Mesothelial cell of epicardium (in vitro differentiated cells): ENCODE results near the gene BTBD3. TPM values are rescaled to one million over a fixed set of nuclear protein-coding genes. Genes with fewer than 3 reads are reported as not detected.

Experiments used
- DNase-seq, 2 experiments: peaks; one replicate each; pipeline ENCODE4 v3.0.0; 2021; ENCODE audit warnings: low spot score in 2 of 2; ENCODE audit not compliant: unreplicated experiment in 2 of 2
- H3K27ac Mint-ChIP-seq: 2 replicates; pipeline ENCODE4 v1.8.0; 2021; ENCODE audit warnings: mixed read lengths
- H3K27me3 Mint-ChIP-seq: 2 replicates; pipeline ENCODE4 v1.8.0; 2021; ENCODE audit warnings: low read depth, mixed read lengths
- H3K36me3 Mint-ChIP-seq: 2 replicates; pipeline ENCODE4 v1.8.0; 2021; ENCODE audit warnings: mixed read lengths
- H3K4me1 Mint-ChIP-seq: 2 replicates; pipeline ENCODE4 v1.8.0; 2021; ENCODE audit warnings: mixed read lengths
- H3K4me3 Mint-ChIP-seq: 2 replicates; pipeline ENCODE4 v1.8.0; 2021; ENCODE audit warnings: mild to moderate bottlenecking, moderate library complexity, mixed read lengths
- H3K9me3 Mint-ChIP-seq: 2 replicates; pipeline ENCODE4 v1.8.0; 2021; ENCODE audit warnings: mixed read lengths
- CTCF ChIP-seq: fragments of 200-600 bp; sonication (generic); IDR thresholded peaks from one replicate; pipeline ENCODE4 v1.5.0; 2021; ENCODE audit warnings: antibody characterized with exemption; ENCODE audit not compliant: unreplicated experiment
- total RNA-seq: library from RNA; stranded (reverse); gene quantifications from 3 replicates; pipeline ENCODE4 v1.2.1, GENCODE V29; 2021

The BTBD3 gene
- total RNA-seq, 1 donor from 2014 or later = 58.8 TPM

GRCh38 chr20:11906626-11907480 is 10.8 kb upstream of the BTBD3 start:
- Mint-ChIP-seq H3K4me3 (no peak overlapping the region), H3K36me3 (no peaks in the 10 kb centered on the region), H3K4me1 (peaks cover 42% of the 10 kb centered on the region), H3K9me3 (no peaks in the 10 kb centered on the region), H3K27me3 (no peaks in the 10 kb centered on the region), H3K27ac (peak overlapping the region; percentile 57)
- no peak for DNase-seq
- TF ChIP-seq CTCF = no peak

GRCh38 chr20:11907621-11908020 is 10.1 kb upstream of the BTBD3 start:
- DNase-seq = no peak
- Mint-ChIP-seq H3K4me3 (no peak overlapping the region), H3K36me3 (no peaks in the 10 kb centered on the region), H3K27ac (peak overlapping the region; percentile 57), H3K9me3 (no peaks in the 10 kb centered on the region), H3K4me1 (peaks cover 45% of the 10 kb centered on the region), H3K27me3 (no peaks in the 10 kb centered on the region)
- TF ChIP-seq CTCF = no peak

- no peaks in the 10 kb centered on the region for H3K27me3 Mint-ChIP-seq
- H3K27ac Mint-ChIP-seq = peak overlapping the region; percentile 50
- no peaks in the 10 kb centered on the region for H3K9me3 Mint-ChIP-seq
- TF ChIP-seq CTCF = peak; percentile 23
- H3K4me3 Mint-ChIP-seq = no peak overlapping the region
- DNase-seq = no peak
- no peaks in the 10 kb centered on the region for H3K36me3 Mint-ChIP-seq
- H3K4me1 Mint-ChIP-seq = peaks cover 64% of the 10 kb centered on the region
These were observed 5.6 kb upstream of the BTBD3 start for GRCh38 chr20:11912013-11912658.

GRCh38 chr20:11912659-11913415 is 4.9 kb upstream of the BTBD3 start:
- TF ChIP-seq CTCF = no peak
- Mint-ChIP-seq H3K27ac (peak overlapping the region; percentile 50), H3K36me3 (no peaks in the 10 kb centered on the region), H3K9me3 (no peaks in the 10 kb centered on the region), H3K4me1 (peaks cover 64% of the 10 kb centered on the region), H3K27me3 (no peaks in the 10 kb centered on the region), H3K4me3 (no peak overlapping the region)
- DNase-seq = no peak

- Mint-ChIP-seq H3K4me3 (peak overlapping the region; percentile 57), H3K27me3 (no peaks in the 10 kb centered on the region), H3K27ac (peak overlapping the region; percentile 66), H3K4me1 (peaks cover 65% of the 10 kb centered on the region), H3K9me3 (no peaks in the 10 kb centered on the region), H3K36me3 (peaks cover 14% of the 10 kb centered on the region)
- no peak for DNase-seq
- no peak for TF ChIP-seq CTCF
These were observed 725 bp downstream of the BTBD3 start for GRCh38 chr20:11918391-11918845.
